ENCODE results near the gene TIGD1. TPM values are rescaled to one million over a fixed set of nuclear protein-coding genes. Genes with fewer than 3 reads are reported as not detected.

Gene TIGD1
- total and polyA plus RNA-seq, 3 donors from 2014 or later = 6.8 to 9.4 (median 9.2) TPM

GRCh38 chr2:232545511-232546375 is 4.6 kb downstream of the TIGD1 start:
- Histone ChIP-seq H3K4me1 (no peaks in the 10 kb centered on the region), H3K9me3 (no peaks in the 10 kb centered on the region), H3K27me3 (no peaks in the 10 kb centered on the region), H3K27ac (no peak overlapping the region), H3K4me3 (no peak overlapping the region), H3K36me3 (ENCODE audit: low read depth, missing control alignments) (no peaks in the 10 kb centered on the region)
- intact Hi-C loops (cut with DNase I; ENCODE audit: low total_unique reads) = no loop called here
- no peak for TF ChIP-seq POLR2A (IDR thresholded peaks at IDR 0.05)
- TF ChIP-seq, protein P1, sequence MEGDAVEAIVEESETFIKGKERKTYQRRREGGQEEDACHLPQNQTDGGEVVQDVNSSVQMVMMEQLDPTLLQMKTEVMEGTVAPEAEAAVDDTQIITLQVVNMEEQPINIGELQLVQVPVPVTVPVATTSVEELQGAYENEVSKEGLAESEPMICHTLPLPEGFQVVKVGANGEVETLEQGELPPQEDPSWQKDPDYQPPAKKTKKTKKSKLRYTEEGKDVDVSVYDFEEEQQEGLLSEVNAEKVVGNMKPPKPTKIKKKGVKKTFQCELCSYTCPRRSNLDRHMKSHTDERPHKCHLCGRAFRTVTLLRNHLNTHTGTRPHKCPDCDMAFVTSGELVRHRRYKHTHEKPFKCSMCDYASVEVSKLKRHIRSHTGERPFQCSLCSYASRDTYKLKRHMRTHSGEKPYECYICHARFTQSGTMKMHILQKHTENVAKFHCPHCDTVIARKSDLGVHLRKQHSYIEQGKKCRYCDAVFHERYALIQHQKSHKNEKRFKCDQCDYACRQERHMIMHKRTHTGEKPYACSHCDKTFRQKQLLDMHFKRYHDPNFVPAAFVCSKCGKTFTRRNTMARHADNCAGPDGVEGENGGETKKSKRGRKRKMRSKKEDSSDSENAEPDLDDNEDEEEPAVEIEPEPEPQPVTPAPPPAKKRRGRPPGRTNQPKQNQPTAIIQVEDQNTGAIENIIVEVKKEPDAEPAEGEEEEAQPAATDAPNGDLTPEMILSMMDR (IDR thresholded peaks at IDR 0.05) = no peak
- WGBS, 2 donors = 75 to 78% methylated on average over 11 to 17 of the region's 17 CpGs
- no peak for DNase-seq

DNA sequence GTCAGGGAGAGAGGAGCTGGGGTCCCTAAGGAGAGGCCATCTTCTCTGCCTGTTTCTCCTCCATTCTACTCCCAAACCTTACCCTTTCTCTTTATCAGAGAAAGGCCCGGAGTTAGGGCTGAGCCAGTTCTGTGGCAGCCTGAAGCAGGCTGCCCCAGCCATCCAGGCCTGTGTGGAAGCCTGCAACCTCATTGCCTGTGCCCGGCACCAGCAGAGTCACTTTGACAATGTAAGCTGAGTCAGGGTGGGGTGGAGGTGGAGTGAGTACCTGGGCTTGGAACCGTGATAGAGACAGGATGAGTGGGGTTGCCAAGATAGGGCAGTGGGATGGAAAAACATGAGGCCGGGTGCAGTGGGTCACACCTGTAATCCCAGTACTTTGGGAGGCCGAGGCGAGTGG is 5.7 kb downstream of the TIGD1 start:
- no peaks in the 10 kb centered on the region for H3K4me1 ChIP-seq
- intact Hi-C loops (cut with DNase I; ENCODE audit: low total_unique reads) = no loop called here
- no peak overlapping the region for H3K4me3 ChIP-seq
- H3K9me3 ChIP-seq = no peaks in the 10 kb centered on the region
- no peak overlapping the region for H3K27ac ChIP-seq
- H3K36me3 ChIP-seq (ENCODE audit: low read depth, missing control alignments) = no peaks in the 10 kb centered on the region
- TF ChIP-seq, protein P1 (IDR thresholded peaks at IDR 0.05) = no peak
- WGBS, 2 donors = 87 to 93% methylated on average over 6 of the region's 6 CpGs
- no peaks in the 10 kb centered on the region for H3K27me3 ChIP-seq
- no peak for DNase-seq

DNA sequence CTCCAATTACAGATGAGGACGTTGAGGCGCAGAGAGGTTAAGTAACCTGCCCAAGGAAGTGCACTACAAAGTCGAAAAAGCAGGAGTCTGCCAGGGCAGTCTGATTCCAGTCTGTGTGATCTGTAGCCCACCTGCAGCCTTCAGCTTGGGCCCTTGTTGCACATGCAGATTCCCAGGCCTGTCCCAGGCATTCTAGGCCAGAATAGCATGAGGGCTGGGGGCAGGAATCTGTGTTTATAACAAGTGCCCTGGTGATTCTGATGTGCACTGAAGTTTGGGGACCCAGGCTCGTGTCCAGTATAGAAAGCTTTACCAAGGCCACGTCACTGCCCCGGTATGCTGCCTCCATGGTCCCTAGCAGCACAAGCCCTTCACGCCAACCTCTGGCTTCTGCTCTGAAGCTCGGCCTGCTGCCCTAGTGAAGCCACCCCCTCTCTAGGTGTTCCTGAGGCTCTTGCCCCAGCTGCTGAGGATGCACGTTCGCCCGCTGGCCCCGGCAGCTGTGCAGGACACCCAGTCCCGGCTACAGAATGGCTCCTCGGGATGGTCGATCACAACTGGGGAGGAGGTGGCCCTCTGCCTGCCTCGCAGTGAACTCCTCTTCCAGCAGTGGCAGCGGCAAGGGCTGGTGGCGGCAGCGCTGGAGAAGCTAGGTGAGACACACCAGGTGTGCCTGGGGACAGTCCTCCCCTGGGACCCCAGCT is 6.3 kb downstream of the TIGD1 start:
- no peaks in the 10 kb centered on the region for H3K36me3 ChIP-seq (ENCODE audit: low read depth, missing control alignments)
- H3K9me3 ChIP-seq = no peaks in the 10 kb centered on the region
- no peak overlapping the region for H3K27ac ChIP-seq
- H3K27me3 ChIP-seq = no peaks in the 10 kb centered on the region
- DNase-seq = no peak
- H3K4me3 ChIP-seq = no peak overlapping the region
- intact Hi-C loops (cut with DNase I; ENCODE audit: low total_unique reads) = no loop called here
- TF ChIP-seq, protein P1 (IDR thresholded peaks at IDR 0.05) = no peak
- TF ChIP-seq POLR2A (IDR thresholded peaks at IDR 0.05) = no peak
- no peaks in the 10 kb centered on the region for H3K4me1 ChIP-seq
- WGBS, 2 donors = 91 to 95% methylated on average over 8 to 19 of the region's 19 CpGs

DNA sequence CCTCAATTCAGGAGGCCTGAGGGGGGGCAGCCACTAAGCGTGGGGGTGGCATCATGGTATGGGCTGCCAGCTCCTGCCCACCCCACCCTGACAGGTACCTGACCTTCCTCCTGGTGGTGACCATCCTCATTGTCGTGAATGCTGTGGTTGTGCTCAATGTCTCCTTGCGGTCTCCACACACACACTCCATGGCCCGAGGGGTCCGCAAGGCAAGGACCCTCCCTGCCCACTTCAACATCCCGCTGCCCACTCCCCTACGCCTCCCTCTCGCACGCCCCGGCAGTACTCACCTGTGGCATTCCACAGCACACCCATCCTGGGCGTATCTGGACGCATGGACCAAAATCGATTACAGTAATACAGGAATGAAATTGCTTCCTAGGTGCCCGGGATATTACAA is 6.9 kb downstream of the TIGD1 start:
- TF ChIP-seq, protein P1 (IDR thresholded peaks at IDR 0.05) = no peak
- no peak for TF ChIP-seq POLR2A (IDR thresholded peaks at IDR 0.05)
- Histone ChIP-seq H3K27ac (no peak overlapping the region), H3K36me3 (ENCODE audit: low read depth, missing control alignments) (no peaks in the 10 kb centered on the region), H3K27me3 (no peaks in the 10 kb centered on the region), H3K4me3 (no peak overlapping the region), H3K9me3 (no peaks in the 10 kb centered on the region), H3K4me1 (no peaks in the 10 kb centered on the region)
- no peak for DNase-seq
- intact Hi-C loops (cut with DNase I; ENCODE audit: low total_unique reads) = no loop called here
- 88 to 93% methylated on average over 14 of the region's 14 CpGs for WGBS, 2 donors
